Heart right ventricle (tissue), 16 donors: Measurements from ENCODE around the gene BTK. TPM values are rescaled to one million over a fixed set of nuclear protein-coding genes. Genes with fewer than 3 reads are reported as not detected.

Experiments
- ATAC-seq, 8 donors: fragments of 200-7000 bp; cut with Tn5 transposase; one replicate each; pipeline ENCODE4 v1.9.1; 2020; ENCODE audit warnings: mild to moderate bottlenecking in 8 of 8, moderate library complexity in 8 of 8, moderate number of reproducible peaks in 1 of 8
- DNase-seq, 2 donors: peaks; one replicate each; pipeline ENCODE4 v3.0.0-alpha.2; 2020
- H3K27ac ChIP-seq, 10 donors: fragments of 200-600 bp; sonication (generic) in 2 of 10; one replicate each; pipeline versions ENCODE4 v1.5.0 to v1.8.0; 2020 to 2022; ENCODE audit warnings: mild to moderate bottlenecking in 3 of 10
- H3K27me3 ChIP-seq, 7 donors: fragments of 200-600 bp; one replicate each; pipeline ENCODE4 v1.8.0; 2021 to 2022; ENCODE audit warnings: mild to moderate bottlenecking in 2 of 7
- H3K36me3 ChIP-seq, 9 donors: fragments of 200-600 bp; sonication (generic) in 1 of 9; one replicate each; pipeline versions ENCODE4 v1.5.0 to v1.8.0; 2020 to 2022; ENCODE audit warnings: mild to moderate bottlenecking in 2 of 9
- H3K4me1 ChIP-seq, 9 donors: fragments of 200-600 bp; sonication (generic) in 1 of 9; one replicate each; pipeline versions ENCODE4 v1.5.0 to v1.8.0; 2020 to 2022; ENCODE audit warnings: mild to moderate bottlenecking in 4 of 9
- H3K4me3 ChIP-seq, 10 donors: fragments of 200-600 bp; sonication (generic) in 2 of 10; one replicate each; pipeline versions ENCODE4 v1.5.0 to v1.8.0; 2020 to 2022; ENCODE audit warnings: mild to moderate bottlenecking in 7 of 10, moderate library complexity in 2 of 10
- H3K9me3 ChIP-seq, 11 donors: fragments of 200-600 bp in 10 of 11; sonication (generic) in 2 of 11; one replicate each; pipeline versions ENCODE4 v1.5.0 to v1.8.0; 2013 to 2022; ENCODE audit warnings: mild to moderate bottlenecking in 2 of 11, control low read depth in 1 of 11, moderate library complexity in 1 of 11
- WGBS, 2 donors: extraction: QIAGEN DNeasy Blood & Tissue Kit; methylation state at CpG; one replicate each; pipeline ENCODE4 v1.1.7; 2013; ENCODE audit warnings: inconsistent platforms in 1 of 2; 5-methylcytosine and 5-hydroxymethylcytosine counted together
- intact Hi-C, 10 donors: fragments of 100-400 bp; cut with DNase I; formaldehyde crosslinking; loops; one replicate each; pipeline versions ENCODE4 v1.11.1 to v1.14.2; 2022
- polyA plus RNA-seq, 2 donors: library from polyadenylated mRNA; stranded (reverse); fragments of 200-250 nt; gene quantifications; one replicate each; pipeline ENCODE4 v1.2.3, GENCODE V29; 2013
- total RNA-seq, 10 donors: library from RNA; stranded (reverse); fragmentation: NEBNext Ultra II Directional in 3 of 10; extraction: Animal tissue kit (Norgen Biotek cat#: 25700) in 3 of 10; gene quantifications; one replicate each; pipeline versions ENCODE4 v1.2.1 to v1.2.4, GENCODE V29; 2021 to 2023
- TF ChIP-seq, protein P1 (sequence below), 9 donors: fragments of 200-600 bp; sonication (generic) in 2 of 9; IDR thresholded peaks; one replicate each; pipeline versions ENCODE4 v1.5.0 to v1.8.0; 2021 to 2022; ENCODE audit warnings: antibody characterized with exemption in 9 of 9, mild to moderate bottlenecking in 5 of 9, moderate library complexity in 1 of 9
- donor health status: Arrhythmogenic right ventricular cardiomyopathy.
- donor health status: ischemic (EF 13 %, LVEDD 7.1; RV severe dilation, severe dysfunction).
- donor health status: healthy with polysubstance abuse.
- donor health status: DM: no; HTN: yes; CAD: no.
- donor health status: DM: no; HTN: no; CAD: no.
- donor health status: ischemic (EF 25% LVEDD 6.9; RV normal size, moderate dysfunction).
- donor health status: ischemic (EF 25% LVEDD 5.7; RV mildly dilated, moderate dysfunction).
- donor health status: healthy.
- donor health status: DM: yes; HTN: yes; CAD: no.
- donor health status: Ischemic cardiomyopathy.
- donor health status: ischemic (EF 35%, LVEDD 5.7; RV mildly dilated, moderate dysfunction).
- donor health status: nonischemic (EF 11% LVEDD 7.7; RV severe dilation, severe dysfunction).
- donor health status: DM: yes; HTN: yes; CAD: no.
- donor health status: PGD.
- donor health status: ischemic (EF 29% LVEDD 5.4; RV normal size, mild dysfunction).
- donor health status: nonischemic (EF 23%, LVEDD 6.1; RV moderate dilation, normal function).

BTK gene
- total and polyA plus RNA-seq, 12 donors: 0.47 to 7.0 (median 1.5) TPM

DNA sequence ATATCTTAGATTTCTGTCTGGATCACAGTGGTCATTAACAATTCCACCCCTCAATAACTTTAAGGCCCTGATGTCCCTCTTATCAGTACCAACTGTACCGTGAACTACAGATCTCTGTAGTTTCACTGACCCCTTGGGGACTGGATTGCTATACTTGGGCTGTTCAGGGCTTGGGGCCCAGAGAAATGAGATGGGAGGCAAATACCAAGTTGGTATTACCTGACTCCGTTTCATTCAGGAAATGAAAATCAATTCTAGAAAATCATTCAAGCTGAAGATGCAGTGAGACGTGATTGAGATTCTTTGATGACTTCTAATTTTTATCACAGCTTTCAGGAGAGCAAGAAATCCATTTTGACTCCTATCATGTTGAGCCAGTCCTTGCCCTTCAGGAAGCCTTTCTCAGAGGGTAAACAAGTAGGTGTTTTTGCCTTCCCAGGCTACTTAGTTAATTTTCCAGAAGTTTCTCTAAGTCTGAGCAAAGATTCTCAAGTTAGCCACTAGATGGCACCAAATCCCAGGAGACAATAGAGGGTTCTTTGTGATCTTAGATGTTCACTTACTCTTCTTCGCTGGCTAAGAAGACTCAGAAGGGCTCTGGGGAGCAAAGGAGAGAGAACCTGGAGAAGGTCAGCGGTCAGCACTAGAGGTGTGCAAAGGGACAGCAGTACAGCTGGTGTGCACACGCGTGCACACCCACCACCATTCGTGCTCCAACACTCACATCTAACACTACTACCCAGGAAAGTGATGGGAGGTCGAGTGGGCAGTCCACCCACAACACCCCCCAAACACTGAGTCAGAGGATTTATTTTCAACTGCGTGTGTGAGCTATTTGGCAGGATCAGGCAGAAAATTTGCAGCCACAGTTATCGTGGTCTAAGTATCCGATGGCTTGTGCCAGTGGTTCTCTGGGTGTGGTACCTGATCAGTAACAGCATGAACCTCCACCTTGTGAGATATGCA, 29.5 kb upstream of the BTK start:
- TF ChIP-seq, protein P1, sequence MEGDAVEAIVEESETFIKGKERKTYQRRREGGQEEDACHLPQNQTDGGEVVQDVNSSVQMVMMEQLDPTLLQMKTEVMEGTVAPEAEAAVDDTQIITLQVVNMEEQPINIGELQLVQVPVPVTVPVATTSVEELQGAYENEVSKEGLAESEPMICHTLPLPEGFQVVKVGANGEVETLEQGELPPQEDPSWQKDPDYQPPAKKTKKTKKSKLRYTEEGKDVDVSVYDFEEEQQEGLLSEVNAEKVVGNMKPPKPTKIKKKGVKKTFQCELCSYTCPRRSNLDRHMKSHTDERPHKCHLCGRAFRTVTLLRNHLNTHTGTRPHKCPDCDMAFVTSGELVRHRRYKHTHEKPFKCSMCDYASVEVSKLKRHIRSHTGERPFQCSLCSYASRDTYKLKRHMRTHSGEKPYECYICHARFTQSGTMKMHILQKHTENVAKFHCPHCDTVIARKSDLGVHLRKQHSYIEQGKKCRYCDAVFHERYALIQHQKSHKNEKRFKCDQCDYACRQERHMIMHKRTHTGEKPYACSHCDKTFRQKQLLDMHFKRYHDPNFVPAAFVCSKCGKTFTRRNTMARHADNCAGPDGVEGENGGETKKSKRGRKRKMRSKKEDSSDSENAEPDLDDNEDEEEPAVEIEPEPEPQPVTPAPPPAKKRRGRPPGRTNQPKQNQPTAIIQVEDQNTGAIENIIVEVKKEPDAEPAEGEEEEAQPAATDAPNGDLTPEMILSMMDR (IDR thresholded peaks at IDR 0.05): peak; percentile 55 to 85 (median 68)
- 29 to 37% methylated on average over 12 of the region's 12 CpGs for WGBS, 2 donors
- Histone ChIP-seq H3K4me3 (no peak overlapping the region), H3K9me3 (no peaks in the 10 kb centered on the region), H3K27me3 (peaks cover 0 to 45% (median 0%) of the 10 kb centered on the region in 7 donors), H3K4me1 (peaks cover 0 to 50% (median 18%) of the 10 kb centered on the region in 9 donors), H3K27ac (peak overlapping the region in 7 of 10 donors; percentile 6 to 75 (median 66)), H3K36me3 (peaks cover 0 to 32% (median 0%) of the 10 kb centered on the region in 9 donors)
- ATAC-seq (peak in 5 of 8 donors; percentile 19 to 50 (median 31)), DNase-seq (peak in 1 of 2 donors; percentile 24)
- intact Hi-C loops: loop anchor here in 7 of 10 donors (2.0 to 10.0 kb wide), 6 partner anchors 137 to 1762 kb away; partner anchors contain the start of gene ARMCX1 (in 4 of the 7)

DNA sequence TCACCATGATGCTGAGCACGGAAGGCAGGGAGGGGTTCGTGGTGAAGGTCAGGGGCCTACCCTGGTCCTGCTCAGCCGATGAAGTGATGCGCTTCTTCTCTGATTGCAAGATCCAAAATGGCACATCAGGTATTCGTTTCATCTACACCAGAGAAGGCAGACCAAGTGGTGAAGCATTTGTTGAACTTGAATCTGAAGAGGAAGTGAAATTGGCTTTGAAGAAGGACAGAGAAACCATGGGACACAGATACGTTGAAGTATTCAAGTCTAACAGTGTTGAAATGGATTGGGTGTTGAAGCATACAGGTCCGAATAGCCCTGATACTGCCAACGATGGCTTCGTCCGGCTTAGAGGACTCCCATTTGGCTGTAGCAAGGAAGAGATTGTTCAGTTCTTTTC, 26.0 kb upstream of the BTK start:
- Histone ChIP-seq H3K4me1 (peaks cover 0 to 52% (median 32%) of the 10 kb centered on the region in 9 donors), H3K4me3 (no peak overlapping the region), H3K9me3 (no peaks in the 10 kb centered on the region), H3K27me3 (peaks cover 0 to 13% (median 0%) of the 10 kb centered on the region in 7 donors), H3K27ac (no peak overlapping the region), H3K36me3 (peaks cover 0 to 30% (median 0%) of the 10 kb centered on the region in 9 donors)
- intact Hi-C loops: loop anchor here in 3 of 10 donors (5.0 to 10.0 kb wide), 2 partner anchors 140 to 143 kb away; partner anchors contain the start of gene ARMCX1 (in 3 of the 3)
- 59 to 68% methylated on average over 10 of the region's 10 CpGs for WGBS, 2 donors
- TF ChIP-seq, protein P1 (IDR thresholded peaks at IDR 0.05): no peak
- no peak for ATAC-seq
- DNase-seq: no peak

- Histone ChIP-seq H3K4me3 (peak overlapping the region in 5 of 10 donors; percentile 7 to 79 (median 75)), H3K27ac (no peak overlapping the region), H3K36me3 (peaks cover 0 to 30% (median 0%) of the 10 kb centered on the region in 9 donors), H3K9me3 (no peaks in the 10 kb centered on the region), H3K27me3 (peaks cover 0 to 4% (median 0%) of the 10 kb centered on the region in 7 donors), H3K4me1 (peaks cover 0 to 50% (median 31%) of the 10 kb centered on the region in 9 donors)
- intact Hi-C loops: loop anchor here in 3 of 10 donors (5.0 to 10.0 kb wide), 2 partner anchors 142 to 144 kb away; partner anchors contain the start of gene ARMCX1 (in 3 of the 3)
- ATAC-seq: no peak
- WGBS, 2 donors: 34 to 40% methylated on average over 7 of the region's 7 CpGs
- TF ChIP-seq, protein P1 (IDR thresholded peaks at IDR 0.05): no peak
- no peak for DNase-seq
These were observed 24.5 kb upstream of the BTK start for GRCh38 chrX:101410461-101410860.

DNA sequence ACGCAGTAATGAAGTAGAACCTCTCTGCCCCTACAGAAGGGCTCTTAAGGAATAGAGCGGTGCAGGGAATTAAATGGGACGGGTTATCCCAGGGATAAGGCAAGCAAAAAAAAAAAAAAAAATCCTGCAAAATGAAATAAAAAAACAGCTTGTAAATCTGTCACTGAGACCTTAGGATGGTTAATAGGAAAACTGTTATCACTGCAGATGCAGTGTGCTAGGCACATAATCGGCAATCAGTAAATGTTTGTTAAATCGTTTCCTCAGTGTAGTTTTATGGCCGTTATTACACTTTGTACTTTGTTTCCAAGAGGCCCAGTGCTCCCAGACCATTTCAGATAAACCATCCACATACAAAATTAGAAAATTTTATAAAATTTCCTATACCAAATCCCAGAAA, 23.1 kb upstream of the BTK start:
- Histone ChIP-seq H3K27ac (peak overlapping the region in 8 of 10 donors; percentile 84 to 98 (median 92)), H3K4me1 (peaks cover 0 to 45% (median 26%) of the 10 kb centered on the region in 9 donors), H3K27me3 (no peaks in the 10 kb centered on the region), H3K9me3 (no peaks in the 10 kb centered on the region), H3K4me3 (peak overlapping the region; percentile 45 to 79 (median 71)), H3K36me3 (peaks cover 0 to 24% (median 0%) of the 10 kb centered on the region in 9 donors)
- intact Hi-C loops: no loop called here
- TF ChIP-seq, protein P1 (IDR thresholded peaks at IDR 0.05): no peak
- 0 to 2% methylated on average over 6 of the region's 6 CpGs for WGBS, 2 donors
- DNase-seq (no peak), ATAC-seq (no peak)
